Keratinocyte (primary cell): ENCODE measurements around the gene ZNF784. TPM values are rescaled to one million over a fixed set of nuclear protein-coding genes. Genes with fewer than 3 reads are reported as not detected.
A peak's percentile ranks its signal among the peaks of the same experiment; 100 is the strongest.

Experiments used
- DNase-seq: peaks from one replicate; pipeline ENCODE4 v3.0.0-alpha.2; 2011; ENCODE audit warnings: low read depth, missing footprints, low spot score
- FAIRE-seq: peaks from 2 replicates; lab custom pipeline; 2011; peaks lifted over from hg19 to GRCh38; lab: Jason Lieb, UNC
- H2AFZ ChIP-seq: 2 replicates; pipeline ENCODE4 v1.6.0; 2012; ENCODE audit warnings: low read length, control low read depth, inconsistent platforms; ENCODE audit not compliant: control insufficient read depth
- H3K27ac ChIP-seq: 2 replicates; pipeline ENCODE4 v1.5.1; 2011; ENCODE audit warnings: low read length; ENCODE audit not compliant: control insufficient read depth, insufficient read depth
- H3K27me3 ChIP-seq: 3 replicates; pipeline ENCODE4 v1.6.0; 2011; ENCODE audit warnings: low read length; ENCODE audit not compliant: control insufficient read depth, insufficient read depth; ENCODE audit errors: extremely low read depth
- H3K36me3 ChIP-seq, 2 experiments: 2 replicates in 1 of 2; 3 replicates in 1 of 2; pipeline ENCODE4 v1.5.1; 2011; ENCODE audit warnings: low read length in 2 of 2, mild to moderate bottlenecking in 1 of 2; ENCODE audit not compliant: control insufficient read depth in 2 of 2, insufficient read depth in 2 of 2; ENCODE audit errors: extremely low read depth in 1 of 2
- H3K4me1 ChIP-seq: 3 replicates; pipeline ENCODE4 v1.5.1; 2011; ENCODE audit warnings: low read length; ENCODE audit not compliant: control insufficient read depth, insufficient read depth; ENCODE audit errors: extremely low read depth
- H3K4me2 ChIP-seq: 3 replicates; pipeline ENCODE4 v1.6.0; 2011; ENCODE audit warnings: low read depth, low read length; ENCODE audit not compliant: control insufficient read depth, insufficient read depth; ENCODE audit errors: extremely low read depth
- H3K4me3 ChIP-seq, 3 experiments: fragments of 200-600 bp in 1 of 3; sonication (generic) in 1 of 3; 2 replicates in 2 of 3; 3 replicates in 1 of 3; pipeline ENCODE4 v1.5.1; 2011 to 2016; ENCODE audit warnings: low read length in 3 of 3, mild to moderate bottlenecking in 3 of 3, control low read depth in 2 of 3, inconsistent platforms in 1 of 3, low read depth in 1 of 3, mixed read lengths in 1 of 3, mixed run types in 1 of 3, moderate library complexity in 1 of 3; ENCODE audit not compliant: control insufficient read depth in 2 of 3, insufficient read depth in 2 of 3; ENCODE audit errors: extremely low read depth in 1 of 3
- H3K79me2 ChIP-seq: 2 replicates; pipeline ENCODE4 v1.6.0; 2012; ENCODE audit warnings: low read length; ENCODE audit not compliant: control insufficient read depth, insufficient read depth
- H3K9ac ChIP-seq: 3 replicates; pipeline ENCODE4 v1.6.0; 2011; ENCODE audit warnings: low read length; ENCODE audit not compliant: control insufficient read depth, insufficient read depth; ENCODE audit errors: extremely low read depth
- H3K9me1 ChIP-seq: 3 replicates; pipeline ENCODE4 v1.6.0; 2011; ENCODE audit warnings: low read length; ENCODE audit not compliant: control insufficient read depth, insufficient read depth; ENCODE audit errors: extremely low read depth
- H3K9me3 ChIP-seq: 2 replicates; pipeline ENCODE4 v1.5.1; 2012; ENCODE audit warnings: low read depth, low read length; ENCODE audit not compliant: control insufficient read depth
- H4K20me1 ChIP-seq: 3 replicates; pipeline ENCODE4 v1.6.0; 2011; ENCODE audit warnings: low read length; ENCODE audit not compliant: control insufficient read depth, insufficient read depth; ENCODE audit errors: extremely low read depth
- CTCF ChIP-seq, 3 experiments: IDR thresholded peaks in 1 of 3; conservative IDR thresholded peaks in 1 of 3; optimal IDR thresholded peaks in 1 of 3; 2 replicates in 2 of 3; 3 replicates in 1 of 3; pipeline versions ENCODE3 to v1.5.1; 2011; ENCODE audit warnings: low read length in 3 of 3, mild to moderate bottlenecking in 3 of 3, moderate library complexity in 2 of 3, control low read depth in 1 of 3, inconsistent platforms in 1 of 3; ENCODE audit not compliant: insufficient read depth in 2 of 3; ENCODE audit errors: extremely low read depth in 1 of 3
- EZH2 ChIP-seq: IDR thresholded peaks from one replicate; pipeline ENCODE4 v1.6.1; 2012; ENCODE audit warnings: inconsistent platforms, mild to moderate bottlenecking, low read length, moderate library complexity
- dilution Hi-C: fragments of 300-500 bp; cut with MboI; formaldehyde crosslinking; loops from one replicate; pipeline ENCODE4 v1.7.0; 2020; ENCODE audit warnings: low sequenced_read_pairs; ENCODE audit not compliant: extremely low pct_ligation_motif_present
- polyA plus RNA-seq, 5 experiments: library from polyadenylated mRNA; depleted of rRNA in 3 of 5; stranded (reverse) in 3 of 5; stranded (forward) in 1 of 5; unstranded in 1 of 5; fragments of >200 nt; gene quantifications; 1 replicate in 1 of 5; 2 replicates in 3 of 5; 3 replicates in 1 of 5; pipeline versions ENCODE4 v1.2.1 to v1.2.3, GENCODE V29; 2011 to 2012; ENCODE audit warnings: missing spikeins in 2 of 5, low read depth in 1 of 5, low replicate concordance in 1 of 5

Gene ZNF784
- polyA plus RNA-seq, 1 donor (not counting 4 experiments of a cell fraction or from before 2014, with no cell fraction given): 2.1 TPM

GRCh38 chr19:55633861-55634260, 9.5 kb upstream of the ZNF784 start:
- H3K4me2 ChIP-seq: no peak overlapping the region
- H3K9me3 ChIP-seq: no peaks in the 10 kb centered on the region
- DNase-seq (no peak), FAIRE-seq (no peak)
- dilution Hi-C loops: no loop called here
- no peaks in the 10 kb centered on the region for H3K27me3 ChIP-seq
- no peak overlapping the region for H3K9ac ChIP-seq
- H3K4me3 ChIP-seq: no peak overlapping the region
- H2AFZ ChIP-seq: peak overlapping the region; percentile 49
- no peaks in the 10 kb centered on the region for H4K20me1 ChIP-seq
- H3K9me1 ChIP-seq: peaks cover 2% of the 10 kb centered on the region
- H3K79me2 ChIP-seq: peaks cover 34% of the 10 kb centered on the region
- H3K27ac ChIP-seq: no peak overlapping the region
- H3K4me1 ChIP-seq: peaks cover 14% of the 10 kb centered on the region
- TF ChIP-seq EZH2: no peak
- TF ChIP-seq CTCF (optimal IDR thresholded peaks at IDR 0.05 in 1 of 3, IDR thresholded peaks at IDR 0.05 in 1 of 3, conservative IDR thresholded peaks at IDR 0.05 in 1 of 3; ENCODE audit: extremely low read depth in 1 of 3, insufficient read depth in 2 of 3, low read length in 3 of 3): no peak
- H3K36me3 ChIP-seq: peaks cover 0 to 2% of the 10 kb centered on the region in 2 experiments

- H3K9ac ChIP-seq: no peak overlapping the region
- peaks cover 2% of the 10 kb centered on the region for H3K9me1 ChIP-seq
- no peaks in the 10 kb centered on the region for H4K20me1 ChIP-seq
- H3K27ac ChIP-seq: no peak overlapping the region
- dilution Hi-C loops: no loop called here
- DNase-seq: peak; percentile 98
- no peaks in the 10 kb centered on the region for H3K36me3 ChIP-seq
- H3K4me3 ChIP-seq: no peak overlapping the region
- H3K79me2 ChIP-seq: peaks cover 25% of the 10 kb centered on the region
- no peak overlapping the region for H3K4me2 ChIP-seq
- peaks cover 14% of the 10 kb centered on the region for H3K4me1 ChIP-seq
- TF ChIP-seq CTCF (optimal IDR thresholded peaks at IDR 0.05 in 1 of 3, IDR thresholded peaks at IDR 0.05 in 1 of 3, conservative IDR thresholded peaks at IDR 0.05 in 1 of 3; ENCODE audit: extremely low read depth in 1 of 3, insufficient read depth in 2 of 3, low read length in 3 of 3): peak; percentile 59 to 89 (median 80)
- no peak for TF ChIP-seq EZH2
- peak; percentile 64 for FAIRE-seq
- H3K9me3 ChIP-seq: no peaks in the 10 kb centered on the region
- no peaks in the 10 kb centered on the region for H3K27me3 ChIP-seq
- peak overlapping the region; percentile 56 for H2AFZ ChIP-seq
Observed at GRCh38 chr19:55632463-55632834, 8.1 kb upstream of the ZNF784 start.
